ENCODE data around the gene SLC37A1. TPM values are rescaled to one million over a fixed set of nuclear protein-coding genes. Genes with fewer than 3 reads are reported as not detected.
A peak's percentile ranks its signal among the peaks of the same experiment; 100 is the strongest.

The SLC37A1 gene
- total RNA-seq, 2 donors from 2014 or later: 22.7 to 47.0 TPM

DNA sequence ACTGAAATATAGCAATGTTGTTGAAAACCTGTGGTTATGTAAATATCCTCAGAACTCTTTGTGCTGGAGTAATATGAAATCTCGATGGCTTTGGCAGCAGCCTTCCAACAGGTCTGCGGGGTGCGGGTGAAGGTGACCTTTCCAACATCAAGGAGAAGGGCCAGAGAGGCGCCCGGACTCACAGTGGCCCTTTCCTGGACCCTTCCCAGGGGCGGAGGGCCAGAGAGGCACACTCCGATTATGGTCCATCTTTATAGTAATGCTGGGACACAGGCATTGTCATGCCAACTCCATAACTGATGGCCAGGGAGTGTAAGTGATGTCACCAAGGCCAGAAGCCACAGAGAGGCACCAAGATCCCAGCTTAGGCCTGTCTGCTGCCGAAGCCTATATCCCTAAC is 18.1 kb downstream of the SLC37A1 start:
- H3K9ac ChIP-seq (ENCODE audit: extremely low read depth, low read length, poor library complexity, severe bottlenecking): no peak overlapping the region
- no peak overlapping the region for H3K4me3 ChIP-seq (ENCODE audit: low read length)
- H3K27ac Mint-ChIP-seq: no peak overlapping the region
- no peaks in the 10 kb centered on the region for H3K27me3 ChIP-seq (ENCODE audit: control insufficient read depth, insufficient read depth, low read length, poor library complexity, severe bottlenecking)
- no peak overlapping the region for H3K4me3 Mint-ChIP-seq
- no peak overlapping the region for H3K27ac ChIP-seq (ENCODE audit: low read depth, low read length)
- peaks cover 14% of the 10 kb centered on the region for H3K4me1 Mint-ChIP-seq
- H3K36me3 Mint-ChIP-seq (ENCODE audit: low read depth): peaks cover 42% of the 10 kb centered on the region
- no peak for DNase-seq
- H3K9me3 Mint-ChIP-seq: no peaks in the 10 kb centered on the region
- TF ChIP-seq, protein P1, sequence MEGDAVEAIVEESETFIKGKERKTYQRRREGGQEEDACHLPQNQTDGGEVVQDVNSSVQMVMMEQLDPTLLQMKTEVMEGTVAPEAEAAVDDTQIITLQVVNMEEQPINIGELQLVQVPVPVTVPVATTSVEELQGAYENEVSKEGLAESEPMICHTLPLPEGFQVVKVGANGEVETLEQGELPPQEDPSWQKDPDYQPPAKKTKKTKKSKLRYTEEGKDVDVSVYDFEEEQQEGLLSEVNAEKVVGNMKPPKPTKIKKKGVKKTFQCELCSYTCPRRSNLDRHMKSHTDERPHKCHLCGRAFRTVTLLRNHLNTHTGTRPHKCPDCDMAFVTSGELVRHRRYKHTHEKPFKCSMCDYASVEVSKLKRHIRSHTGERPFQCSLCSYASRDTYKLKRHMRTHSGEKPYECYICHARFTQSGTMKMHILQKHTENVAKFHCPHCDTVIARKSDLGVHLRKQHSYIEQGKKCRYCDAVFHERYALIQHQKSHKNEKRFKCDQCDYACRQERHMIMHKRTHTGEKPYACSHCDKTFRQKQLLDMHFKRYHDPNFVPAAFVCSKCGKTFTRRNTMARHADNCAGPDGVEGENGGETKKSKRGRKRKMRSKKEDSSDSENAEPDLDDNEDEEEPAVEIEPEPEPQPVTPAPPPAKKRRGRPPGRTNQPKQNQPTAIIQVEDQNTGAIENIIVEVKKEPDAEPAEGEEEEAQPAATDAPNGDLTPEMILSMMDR (conservative IDR thresholded peaks at IDR 0.05): no peak
- H3K27me3 Mint-ChIP-seq (ENCODE audit: insufficient read depth): no peaks in the 10 kb centered on the region
- no peaks in the 10 kb centered on the region for H3K4me1 ChIP-seq (ENCODE audit: control insufficient read depth, insufficient read depth, low read length)
- H3K9me3 ChIP-seq (ENCODE audit: control insufficient read depth, low read length): no peaks in the 10 kb centered on the region
- WGBS, 2 experiments (ENCODE audit: insufficient coverage in 1 of 2, insufficient read length in 1 of 2): 95 to 100% methylated on average over 7 to 8 of the region's 8 CpGs
- no peaks in the 10 kb centered on the region for H3K36me3 ChIP-seq (ENCODE audit: control insufficient read depth, insufficient read depth, low read length)

DNA sequence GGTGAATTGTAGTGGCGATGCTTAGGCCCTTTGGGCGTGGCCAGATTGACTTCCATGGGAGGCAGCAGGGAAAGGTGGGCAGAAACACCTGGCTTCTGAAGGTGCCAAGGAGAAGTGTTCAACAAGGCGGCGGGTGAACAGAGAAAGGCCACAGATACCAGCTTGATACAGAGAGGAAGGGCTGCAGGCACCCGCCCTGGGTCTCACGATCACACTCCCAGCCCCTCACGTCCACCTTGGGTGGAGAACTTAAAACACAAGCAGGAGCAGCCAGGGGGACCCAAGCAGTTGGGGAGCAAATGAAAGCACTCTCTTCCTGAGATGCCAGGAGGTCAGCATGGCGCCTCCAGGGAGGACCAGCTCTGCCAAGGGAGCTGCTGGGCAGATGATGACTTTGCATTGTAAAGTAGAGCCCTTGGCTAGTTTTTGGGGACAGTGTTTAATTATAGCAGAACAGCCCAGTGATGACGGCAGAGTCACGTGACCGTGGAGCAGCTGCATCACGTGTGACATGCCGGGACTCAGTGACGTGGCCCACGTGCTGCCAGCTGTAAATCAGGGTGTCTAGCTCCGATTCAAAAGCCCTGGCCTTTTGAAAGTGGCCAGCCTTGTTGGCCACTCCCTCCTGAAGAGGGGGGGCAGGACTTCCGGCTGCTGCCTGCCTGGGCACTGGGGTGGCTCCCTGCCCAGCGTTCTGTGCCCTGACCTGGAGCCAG is 19.0 kb downstream of the SLC37A1 start:
- H3K4me1 ChIP-seq (ENCODE audit: control insufficient read depth, insufficient read depth, low read length): no peaks in the 10 kb centered on the region
- 92 to 98% methylated on average over 14 to 18 of the region's 18 CpGs for WGBS, 2 experiments (ENCODE audit: insufficient coverage in 1 of 2, insufficient read length in 1 of 2)
- H3K4me3 Mint-ChIP-seq: no peak overlapping the region
- TF ChIP-seq, protein P1 (conservative IDR thresholded peaks at IDR 0.05): no peak
- peak overlapping the region; percentile 46 for H3K27ac Mint-ChIP-seq
- no peaks in the 10 kb centered on the region for H3K9me3 ChIP-seq (ENCODE audit: control insufficient read depth, low read length)
- no peak overlapping the region for H3K9ac ChIP-seq (ENCODE audit: extremely low read depth, low read length, poor library complexity, severe bottlenecking)
- H3K36me3 Mint-ChIP-seq (ENCODE audit: low read depth): peaks cover 43% of the 10 kb centered on the region
- no peaks in the 10 kb centered on the region for H3K9me3 Mint-ChIP-seq
- no peak for DNase-seq
- no peaks in the 10 kb centered on the region for H3K27me3 Mint-ChIP-seq (ENCODE audit: insufficient read depth)
- peaks cover 16% of the 10 kb centered on the region for H3K4me1 Mint-ChIP-seq
- no peak overlapping the region for H3K27ac ChIP-seq (ENCODE audit: low read depth, low read length)
- H3K36me3 ChIP-seq (ENCODE audit: control insufficient read depth, insufficient read depth, low read length): no peaks in the 10 kb centered on the region
- H3K27me3 ChIP-seq (ENCODE audit: control insufficient read depth, insufficient read depth, low read length, poor library complexity, severe bottlenecking): no peaks in the 10 kb centered on the region
- H3K4me3 ChIP-seq (ENCODE audit: low read length): no peak overlapping the region

DNA sequence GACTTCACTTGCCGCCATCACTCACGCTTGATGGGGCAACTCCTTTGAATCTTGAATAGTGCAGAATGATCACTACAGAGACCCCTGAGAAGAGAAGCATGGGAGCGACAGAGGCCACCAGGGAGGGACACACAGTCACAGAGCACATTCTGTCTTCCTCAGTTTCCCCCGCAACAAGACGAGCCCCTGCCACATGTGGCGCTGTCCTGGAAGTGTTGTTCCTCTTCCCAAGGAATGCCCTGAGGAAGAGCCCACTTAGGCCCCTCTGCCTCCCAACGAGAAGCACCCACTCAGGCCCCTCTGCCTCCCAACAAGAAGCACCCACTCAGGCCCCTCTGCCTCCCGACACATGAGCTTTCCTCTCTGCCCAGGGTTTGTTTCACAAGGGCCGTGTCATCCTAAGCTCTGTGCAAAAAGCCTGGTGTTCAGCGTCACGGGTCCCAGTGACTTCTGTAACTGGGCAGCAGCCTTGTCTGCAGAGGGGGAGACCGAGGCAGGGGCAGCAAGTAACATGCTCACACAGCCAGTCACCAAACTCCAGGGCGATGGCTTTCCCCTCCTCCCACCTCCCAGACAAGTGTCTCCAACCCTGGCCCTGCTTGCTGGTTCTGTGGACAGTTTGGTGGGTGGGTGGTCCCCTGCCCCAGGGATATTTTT is 19.8 kb downstream of the SLC37A1 start:
- TF ChIP-seq, protein P1 (conservative IDR thresholded peaks at IDR 0.05): no peak
- Histone ChIP-seq H3K4me3 (ENCODE audit: low read length) (no peak overlapping the region), H3K27ac (ENCODE audit: low read depth, low read length) (no peak overlapping the region), H3K9me3 (ENCODE audit: control insufficient read depth, low read length) (no peaks in the 10 kb centered on the region), H3K4me1 (ENCODE audit: control insufficient read depth, insufficient read depth, low read length) (no peaks in the 10 kb centered on the region), H3K27me3 (ENCODE audit: control insufficient read depth, insufficient read depth, low read length, poor library complexity, severe bottlenecking) (no peaks in the 10 kb centered on the region), H3K36me3 (ENCODE audit: control insufficient read depth, insufficient read depth, low read length) (no peaks in the 10 kb centered on the region), H3K9ac (ENCODE audit: extremely low read depth, low read length, poor library complexity, severe bottlenecking) (no peak overlapping the region)
- H3K27ac Mint-ChIP-seq: peak overlapping the region; percentile 10
- peaks cover 39% of the 10 kb centered on the region for H3K36me3 Mint-ChIP-seq (ENCODE audit: low read depth)
- DNase-seq: peak; percentile 24
- no peaks in the 10 kb centered on the region for H3K9me3 Mint-ChIP-seq
- no peaks in the 10 kb centered on the region for H3K27me3 Mint-ChIP-seq (ENCODE audit: insufficient read depth)
- H3K4me3 Mint-ChIP-seq: no peak overlapping the region
- WGBS, 2 experiments (ENCODE audit: insufficient coverage in 1 of 2, insufficient read length in 1 of 2): 95 to 98% methylated on average over 6 to 11 of the region's 13 CpGs
- peaks cover 17% of the 10 kb centered on the region for H3K4me1 Mint-ChIP-seq
